HepG2 (cell line): ENCODE data around the gene KMT2A. TPM values are rescaled to one million over a fixed set of nuclear protein-coding genes. Genes with fewer than 3 reads are reported as not detected.

Experiments used
- FOXK1 ChIP-seq: sonication (generic); formaldehyde crosslinking; IDR thresholded peaks from 2 replicates; pipeline ENCODE4 v1.4.0; 2020; ENCODE audit warnings: low read depth, missing genetic modification reagents, borderline replicate concordance
- NR2C2 ChIP-seq: sonication (generic); formaldehyde crosslinking; IDR thresholded peaks from 2 replicates; pipeline ENCODE4 v1.4.0; 2020; ENCODE audit warnings: missing genetic modification reagents, mild to moderate bottlenecking, moderate library complexity, borderline replicate concordance
- ZFYVE20 ChIP-seq: sonication (generic); formaldehyde crosslinking; IDR thresholded peaks from 2 replicates; pipeline ENCODE4 v1.8.0; 2023; ENCODE audit warnings: low read depth, mild to moderate bottlenecking, moderate library complexity, missing genetic modification reagents, borderline replicate concordance
- ZNF75D ChIP-seq: sonication (generic); formaldehyde crosslinking; IDR thresholded peaks from 2 replicates; pipeline ENCODE4 v1.8.1; 2023; ENCODE audit warnings: missing genetic modification reagents, mild to moderate bottlenecking, borderline replicate concordance
- ZNF782 ChIP-seq: sonication (generic); formaldehyde crosslinking; IDR thresholded peaks from 2 replicates; pipeline ENCODE4 v1.4.0; 2020; ENCODE audit warnings: missing genetic modification reagents, mild to moderate bottlenecking, borderline replicate concordance
- polyA plus RNA-seq, 8 experiments: library from polyadenylated mRNA; depleted of rRNA in 3 of 8; stranded (reverse) in 7 of 8; unstranded in 1 of 8; fragments of >200 nt; fragmentation: Illumina TruSeq in 4 of 8; extraction: Trizol in 4 of 8; gene quantifications; 2 replicates each; pipeline versions ENCODE4 v1.2.1 to v1.2.3, GENCODE V29; 2011 to 2016; ENCODE audit warnings: low read depth in 4 of 8, missing spikeins in 1 of 8, mixed read lengths in 1 of 8; ENCODE audit not compliant: insufficient read depth in 1 of 8
- total RNA-seq, 5 experiments: library from RNA; depleted of rRNA; stranded (reverse); fragments of >200 nt; fragmentation: Illumina TruSeq; extraction: Trizol; gene quantifications; 2 replicates each; pipeline ENCODE4 v1.2.3, GENCODE V29; 2016; ENCODE audit warnings: low read depth in 1 of 5
- TF ChIP-seq, protein P1 (sequence below): sonication (generic); formaldehyde crosslinking; IDR thresholded peaks from 2 replicates; pipeline ENCODE4 v1.4.0; 2020; ENCODE audit warnings: missing genetic modification reagents
- TF ChIP-seq, protein P2 (sequence below): sonication (generic); formaldehyde crosslinking; IDR thresholded peaks from 2 replicates; pipeline ENCODE4 v1.4.0; 2020; ENCODE audit warnings: mild to moderate bottlenecking, missing genetic modification reagents, borderline replicate concordance
- TF ChIP-seq, protein P3 (sequence below): sonication (generic); formaldehyde crosslinking; IDR thresholded peaks from 2 replicates; pipeline ENCODE4 v1.4.0; 2020; ENCODE audit warnings: mild to moderate bottlenecking, low read depth, missing genetic modification reagents
- TF ChIP-seq, protein P4 (sequence below): sonication (generic); formaldehyde crosslinking; IDR thresholded peaks from 2 replicates; pipeline ENCODE4 v1.4.0; 2020; ENCODE audit warnings: missing genetic modification reagents

Gene KMT2A
- total and polyA plus RNA-seq, 2 of the 13 experiments (the other 11 are each of a cell fraction or from before 2014, with no cell fraction given), result 12.4 to 20.0 TPM

DNA sequence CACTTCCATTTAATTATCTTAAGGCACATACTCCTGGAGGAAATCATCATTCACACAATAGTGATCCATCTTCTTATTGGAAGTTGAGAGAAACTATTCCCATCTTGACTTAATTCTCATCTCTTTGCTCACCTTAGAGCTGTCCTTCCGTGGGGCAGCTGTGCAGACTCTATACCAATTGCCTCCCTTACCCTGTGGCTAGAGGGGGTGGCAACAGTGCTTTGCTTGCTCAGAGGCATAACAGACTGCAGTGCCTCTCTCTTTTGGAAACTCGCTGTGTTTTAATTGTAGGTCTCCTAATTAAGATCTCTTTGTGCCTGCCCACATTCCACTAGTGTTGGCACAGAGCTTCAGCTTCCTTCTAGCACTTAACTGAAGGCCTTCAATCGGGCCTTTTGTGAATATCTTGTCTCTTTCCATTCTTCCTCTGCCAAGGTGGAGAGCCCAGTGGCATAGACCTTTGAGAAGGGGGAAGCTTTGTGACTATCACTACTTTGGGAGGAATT, 5.5 kb downstream of the KMT2A start (continued):
- TF ChIP-seq, protein P1, sequence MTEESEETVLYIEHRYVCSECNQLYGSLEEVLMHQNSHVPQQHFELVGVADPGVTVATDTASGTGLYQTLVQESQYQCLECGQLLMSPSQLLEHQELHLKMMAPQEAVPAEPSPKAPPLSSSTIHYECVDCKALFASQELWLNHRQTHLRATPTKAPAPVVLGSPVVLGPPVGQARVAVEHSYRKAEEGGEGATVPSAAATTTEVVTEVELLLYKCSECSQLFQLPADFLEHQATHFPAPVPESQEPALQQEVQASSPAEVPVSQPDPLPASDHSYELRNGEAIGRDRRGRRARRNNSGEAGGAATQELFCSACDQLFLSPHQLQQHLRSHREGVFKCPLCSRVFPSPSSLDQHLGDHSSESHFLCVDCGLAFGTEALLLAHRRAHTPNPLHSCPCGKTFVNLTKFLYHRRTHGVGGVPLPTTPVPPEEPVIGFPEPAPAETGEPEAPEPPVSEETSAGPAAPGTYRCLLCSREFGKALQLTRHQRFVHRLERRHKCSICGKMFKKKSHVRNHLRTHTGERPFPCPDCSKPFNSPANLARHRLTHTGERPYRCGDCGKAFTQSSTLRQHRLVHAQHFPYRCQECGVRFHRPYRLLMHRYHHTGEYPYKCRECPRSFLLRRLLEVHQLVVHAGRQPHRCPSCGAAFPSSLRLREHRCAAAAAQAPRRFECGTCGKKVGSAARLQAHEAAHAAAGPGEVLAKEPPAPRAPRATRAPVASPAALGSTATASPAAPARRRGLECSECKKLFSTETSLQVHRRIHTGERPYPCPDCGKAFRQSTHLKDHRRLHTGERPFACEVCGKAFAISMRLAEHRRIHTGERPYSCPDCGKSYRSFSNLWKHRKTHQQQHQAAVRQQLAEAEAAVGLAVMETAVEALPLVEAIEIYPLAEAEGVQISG, result no peak
- TF ChIP-seq NR2C2 (CRISPR knock-in tag), result no peak
- no peak for TF ChIP-seq FOXK1 (CRISPR knock-in tag)
- TF ChIP-seq, protein P2, sequence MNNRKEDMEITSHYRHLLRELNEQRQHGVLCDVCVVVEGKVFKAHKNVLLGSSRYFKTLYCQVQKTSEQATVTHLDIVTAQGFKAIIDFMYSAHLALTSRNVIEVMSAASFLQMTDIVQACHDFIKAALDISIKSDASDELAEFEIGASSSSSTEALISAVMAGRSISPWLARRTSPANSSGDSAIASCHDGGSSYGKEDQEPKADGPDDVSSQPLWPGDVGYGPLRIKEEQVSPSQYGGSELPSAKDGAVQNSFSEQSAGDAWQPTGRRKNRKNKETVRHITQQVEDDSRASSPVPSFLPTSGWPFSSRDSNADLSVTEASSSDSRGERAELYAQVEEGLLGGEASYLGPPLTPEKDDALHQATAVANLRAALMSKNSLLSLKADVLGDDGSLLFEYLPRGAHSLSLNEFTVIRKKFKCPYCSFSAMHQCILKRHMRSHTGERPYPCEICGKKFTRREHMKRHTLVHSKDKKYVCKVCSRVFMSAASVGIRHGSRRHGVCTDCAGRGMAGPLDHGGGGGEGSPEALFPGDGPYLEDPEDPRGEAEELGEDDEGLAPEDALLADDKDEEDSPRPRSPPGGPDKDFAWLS (CRISPR knock-in tag), result no peak
- TF ChIP-seq, protein P3, sequence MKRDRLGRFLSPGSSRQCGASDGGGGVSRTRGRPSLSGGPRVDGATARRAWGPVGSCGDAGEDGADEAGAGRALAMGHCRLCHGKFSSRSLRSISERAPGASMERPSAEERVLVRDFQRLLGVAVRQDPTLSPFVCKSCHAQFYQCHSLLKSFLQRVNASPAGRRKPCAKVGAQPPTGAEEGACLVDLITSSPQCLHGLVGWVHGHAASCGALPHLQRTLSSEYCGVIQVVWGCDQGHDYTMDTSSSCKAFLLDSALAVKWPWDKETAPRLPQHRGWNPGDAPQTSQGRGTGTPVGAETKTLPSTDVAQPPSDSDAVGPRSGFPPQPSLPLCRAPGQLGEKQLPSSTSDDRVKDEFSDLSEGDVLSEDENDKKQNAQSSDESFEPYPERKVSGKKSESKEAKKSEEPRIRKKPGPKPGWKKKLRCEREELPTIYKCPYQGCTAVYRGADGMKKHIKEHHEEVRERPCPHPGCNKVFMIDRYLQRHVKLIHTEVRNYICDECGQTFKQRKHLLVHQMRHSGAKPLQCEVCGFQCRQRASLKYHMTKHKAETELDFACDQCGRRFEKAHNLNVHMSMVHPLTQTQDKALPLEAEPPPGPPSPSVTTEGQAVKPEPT (CRISPR knock-in tag), result no peak
- TF ChIP-seq, protein P4, sequence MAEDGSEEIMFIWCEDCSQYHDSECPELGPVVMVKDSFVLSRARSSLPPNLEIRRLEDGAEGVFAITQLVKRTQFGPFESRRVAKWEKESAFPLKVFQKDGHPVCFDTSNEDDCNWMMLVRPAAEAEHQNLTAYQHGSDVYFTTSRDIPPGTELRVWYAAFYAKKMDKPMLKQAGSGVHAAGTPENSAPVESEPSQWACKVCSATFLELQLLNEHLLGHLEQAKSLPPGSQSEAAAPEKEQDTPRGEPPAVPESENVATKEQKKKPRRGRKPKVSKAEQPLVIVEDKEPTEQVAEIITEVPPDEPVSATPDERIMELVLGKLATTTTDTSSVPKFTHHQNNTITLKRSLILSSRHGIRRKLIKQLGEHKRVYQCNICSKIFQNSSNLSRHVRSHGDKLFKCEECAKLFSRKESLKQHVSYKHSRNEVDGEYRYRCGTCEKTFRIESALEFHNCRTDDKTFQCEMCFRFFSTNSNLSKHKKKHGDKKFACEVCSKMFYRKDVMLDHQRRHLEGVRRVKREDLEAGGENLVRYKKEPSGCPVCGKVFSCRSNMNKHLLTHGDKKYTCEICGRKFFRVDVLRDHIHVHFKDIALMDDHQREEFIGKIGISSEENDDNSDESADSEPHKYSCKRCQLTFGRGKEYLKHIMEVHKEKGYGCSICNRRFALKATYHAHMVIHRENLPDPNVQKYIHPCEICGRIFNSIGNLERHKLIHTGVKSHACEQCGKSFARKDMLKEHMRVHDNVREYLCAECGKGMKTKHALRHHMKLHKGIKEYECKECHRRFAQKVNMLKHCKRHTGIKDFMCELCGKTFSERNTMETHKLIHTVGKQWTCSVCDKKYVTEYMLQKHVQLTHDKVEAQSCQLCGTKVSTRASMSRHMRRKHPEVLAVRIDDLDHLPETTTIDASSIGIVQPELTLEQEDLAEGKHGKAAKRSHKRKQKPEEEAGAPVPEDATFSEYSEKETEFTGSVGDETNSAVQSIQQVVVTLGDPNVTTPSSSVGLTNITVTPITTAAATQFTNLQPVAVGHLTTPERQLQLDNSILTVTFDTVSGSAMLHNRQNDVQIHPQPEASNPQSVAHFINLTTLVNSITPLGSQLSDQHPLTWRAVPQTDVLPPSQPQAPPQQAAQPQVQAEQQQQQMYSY (CRISPR knock-in tag), result no peak
- TF ChIP-seq ZNF782 (CRISPR knock-in tag), result no peak
- no peak for TF ChIP-seq ZNF75D (CRISPR knock-in tag)
- TF ChIP-seq ZFYVE20 (CRISPR knock-in tag), result no peak
